Measurements from ENCODE around the gene CFAP54.

- no peak for TF ChIP-seq CTCF (IDR thresholded peaks at IDR 0.05; ENCODE audit: low read depth, low read length, poor library complexity, severe bottlenecking)
- TF ChIP-seq EZH2phosphoT487 (IDR thresholded peaks at IDR 0.05; ENCODE audit: borderline replicate concordance, low read length) = no peak
Observed at GRCh38 chr12:96487634-96488033, 1.7 kb upstream of the CFAP54 start.
